DMS 273 (cell line): ENCODE data around the gene ZNF254.
"Not testable (repeated sequence)": the region's sequence is repeated elsewhere in the genome, so short reads cannot be mapped to it uniquely, and the experiment has no call there.

Source experiments
- DNase-seq: peaks from one replicate; lab custom pipeline; 2025; ENCODE audit not compliant: unreplicated experiment; lab: John Stamatoyannopoulos, UW

Gene ZNF254

GRCh38 chr19:24086974-24087595, at the start of gene ZNF254:
ZNF254 (plus strand) TSS chr19:24087187; CDS start chr19:24087308, 121 bp downstream.
- peak; percentile 99 for DNase-seq

GRCh38 chr19:24040621-24041020, 46.4 kb upstream of the ZNF254 start:
- no peak for DNase-seq

- DNase-seq = not testable (repeated sequence)
These were observed 45.7 kb upstream of the ZNF254 start for GRCh38 chr19:24041326-24041725.

GRCh38 chr19:24046550-24046949, 40.4 kb upstream of the ZNF254 start:
- DNase-seq = peak; percentile 64

GRCh38 chr19:24048261-24048660, 38.7 kb upstream of the ZNF254 start:
- peak; percentile 4 for DNase-seq

- DNase-seq = no peak
These were observed 37.5 kb upstream of the ZNF254 start for GRCh38 chr19:24049537-24049936.

GRCh38 chr19:24051516-24051915, 35.5 kb upstream of the ZNF254 start:
- no peak for DNase-seq

- DNase-seq = no peak
These were observed 34.2 kb upstream of the ZNF254 start for GRCh38 chr19:24052811-24053210.

- DNase-seq = no peak
These were observed 33.4 kb upstream of the ZNF254 start for GRCh38 chr19:24053601-24054000.

GRCh38 chr19:24054044-24054935, 32.7 kb upstream of the ZNF254 start:
- DNase-seq = no peak

GRCh38 chr19:24055548-24055947, 31.4 kb upstream of the ZNF254 start:
- DNase-seq = no peak

- DNase-seq = no peak
These were observed 29.8 kb upstream of the ZNF254 start for GRCh38 chr19:24057144-24057543.

GRCh38 chr19:24059563-24060295, 27.3 kb upstream of the ZNF254 start:
- DNase-seq = no peak

GRCh38 chr19:24060687-24061356, 26.2 kb upstream of the ZNF254 start:
- DNase-seq = no peak

GRCh38 chr19:24062190-24062589, 24.8 kb upstream of the ZNF254 start:
- DNase-seq = no peak

- no peak for DNase-seq
These were observed 23.7 kb upstream of the ZNF254 start for GRCh38 chr19:24063295-24063694.

- no peak for DNase-seq
These were observed 22.8 kb upstream of the ZNF254 start for GRCh38 chr19:24064175-24064574.

- no peak for DNase-seq
These were observed 21.7 kb upstream of the ZNF254 start for GRCh38 chr19:24065243-24065642.

- no peak for DNase-seq
These were observed 21.0 kb upstream of the ZNF254 start for GRCh38 chr19:24065865-24066604.

- DNase-seq = no peak
These were observed 16.9 kb upstream of the ZNF254 start for GRCh38 chr19:24069905-24070657.
